ENCODE measurements around the gene STN1.

The STN1 gene

DNA sequence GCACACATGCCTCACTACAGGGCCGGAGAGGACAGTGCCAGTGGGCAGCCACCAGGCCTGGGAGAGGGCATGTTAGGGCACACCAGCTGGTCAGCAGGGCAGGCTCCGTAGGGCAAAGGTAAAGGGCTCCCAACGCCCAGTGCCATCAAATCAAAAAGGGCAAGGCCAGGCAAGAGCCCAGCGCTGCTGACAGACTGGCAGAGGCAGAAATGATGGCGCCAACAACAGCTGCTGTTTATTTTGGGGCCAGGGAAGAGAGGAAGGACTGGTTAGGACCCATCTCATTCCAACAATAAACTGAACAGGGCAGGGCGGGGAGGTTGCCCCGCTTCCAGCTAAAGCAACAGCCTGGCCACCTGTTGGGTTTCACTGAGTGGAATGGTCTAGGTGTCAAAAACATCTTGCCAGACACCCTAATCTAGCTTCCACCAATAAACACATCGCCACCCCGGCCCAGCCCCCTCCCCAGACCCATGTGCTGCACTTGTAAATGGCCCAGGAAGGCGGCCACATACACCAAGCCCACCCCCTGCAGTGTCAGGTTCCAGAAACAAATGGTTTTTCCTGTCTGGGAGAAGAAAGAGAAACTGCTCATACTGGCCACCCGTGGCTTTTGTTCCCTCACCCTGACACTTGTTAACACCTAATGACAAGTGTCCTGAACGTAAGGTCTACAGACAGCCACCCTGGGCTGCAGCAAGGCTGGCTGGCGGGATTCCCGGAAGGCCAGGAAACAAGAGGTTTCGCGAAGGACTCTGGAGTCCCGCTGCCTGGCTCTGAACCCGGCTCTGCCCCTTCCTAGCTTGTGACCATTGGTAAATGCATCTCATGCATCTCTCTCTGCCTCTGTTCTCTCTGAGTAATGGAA, 77.9 kb downstream of the STN1 start:
- DNase-seq = no peak

- no peak for DNase-seq
Measured at GRCh38 chr10:103839519-103839871, 78.5 kb downstream of the STN1 start.

DNA sequence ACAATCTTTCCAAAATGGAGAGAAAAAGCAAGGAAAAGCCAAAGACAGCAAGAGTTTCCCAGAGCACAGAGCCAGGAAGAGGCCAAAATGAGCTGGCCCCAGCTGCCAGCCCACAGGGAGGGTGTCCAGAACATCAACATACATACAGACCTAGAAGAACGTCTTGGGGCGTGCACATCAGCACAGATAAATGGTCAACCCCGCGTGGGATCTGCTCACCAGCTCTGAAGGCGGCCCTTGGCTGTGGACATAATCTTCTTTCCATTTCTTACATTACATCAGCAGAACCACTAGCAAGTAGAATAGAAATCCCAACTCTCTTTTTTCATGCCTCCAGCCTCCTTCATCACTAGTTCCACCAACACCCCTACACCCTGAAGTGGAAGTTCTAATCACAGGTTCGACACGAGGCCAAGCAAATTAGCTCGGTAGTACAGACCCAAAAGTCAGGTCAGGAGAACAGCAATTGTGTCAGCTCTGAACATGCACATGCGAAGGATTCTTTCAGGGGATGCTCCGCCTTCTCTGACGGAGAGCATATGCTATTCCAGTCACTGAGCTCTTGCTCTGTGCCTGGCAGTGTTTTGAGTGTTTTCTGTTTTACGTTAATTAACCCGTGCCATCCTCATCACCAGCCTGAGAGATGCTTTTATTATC, 79.0 kb downstream of the STN1 start:
- no peak for DNase-seq

- no peak for DNase-seq
Measured at GRCh38 chr10:103838070-103838395, 80.0 kb downstream of the STN1 start.

DNA sequence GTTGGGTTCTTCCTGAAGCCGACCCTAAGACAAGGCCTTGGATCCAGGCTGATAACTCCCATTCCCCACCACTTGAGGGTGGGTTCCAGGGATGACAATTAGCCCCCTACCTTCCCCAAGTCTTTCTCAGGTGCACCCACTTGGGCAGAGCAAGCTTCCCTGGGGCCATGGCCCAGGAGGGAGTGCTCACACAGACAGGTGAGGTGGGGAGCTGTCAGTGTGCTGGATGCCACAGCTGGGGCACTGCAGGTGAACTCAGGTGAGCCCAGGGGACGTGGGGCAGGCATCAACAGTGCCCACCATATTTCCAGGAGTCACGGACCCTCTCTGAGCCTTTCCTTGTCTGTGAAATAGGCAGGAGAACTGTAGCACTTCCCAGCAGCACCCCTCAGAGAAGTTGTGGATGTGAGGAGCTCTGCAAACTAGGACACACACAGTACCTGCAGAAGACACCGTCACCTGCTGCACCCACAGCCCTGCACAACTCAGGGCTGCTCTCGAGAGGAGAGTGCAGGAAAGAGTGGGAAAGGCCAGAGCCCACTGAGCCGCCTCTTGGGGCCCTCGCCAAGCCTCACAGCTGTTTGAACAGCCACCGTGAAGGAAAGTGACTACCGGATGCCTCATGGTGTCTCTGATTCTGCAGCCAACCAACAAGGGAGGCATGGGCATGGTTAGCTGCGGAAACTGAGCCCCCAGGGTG, 80.5 kb downstream of the STN1 start:
- no peak for DNase-seq

DNA sequence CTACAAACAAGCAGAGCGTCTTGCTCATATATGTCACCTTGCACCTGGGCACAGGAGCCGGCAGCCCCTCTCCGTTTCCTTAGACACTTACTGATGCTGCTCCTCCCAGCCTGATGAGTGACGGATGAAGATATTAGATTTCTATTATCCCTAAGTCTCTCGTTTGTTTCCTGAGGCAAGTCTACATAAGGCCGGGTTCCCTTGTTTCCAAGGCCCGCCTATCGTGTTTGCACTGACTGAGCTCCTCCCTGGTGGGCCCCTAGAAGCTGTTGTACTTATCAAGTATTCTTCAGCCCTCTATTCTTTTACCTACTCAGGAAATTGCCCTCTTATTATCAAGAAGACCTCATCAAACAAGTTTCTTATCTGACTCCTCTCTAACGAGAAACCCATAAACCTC, 81.1 kb downstream of the STN1 start:
- DNase-seq = no peak

DNA sequence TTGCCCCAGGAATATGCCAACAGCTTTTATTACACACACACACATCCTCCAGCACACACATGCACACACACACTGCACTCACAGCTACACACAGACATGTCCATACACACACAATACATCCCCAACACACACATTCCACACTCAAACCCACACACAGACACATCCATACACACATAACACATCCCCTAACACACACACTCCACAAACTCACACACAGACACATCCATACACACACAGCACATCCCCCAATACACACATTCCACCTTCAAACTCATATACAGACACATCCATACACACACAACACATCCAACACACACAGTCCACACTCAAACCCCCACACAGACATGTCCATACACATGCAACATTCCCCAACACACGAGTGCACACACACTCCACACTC, 81.7 kb downstream of the STN1 start:
- no peak for DNase-seq

- no peak for DNase-seq
Measured at GRCh38 chr10:103835096-103836050, 82.6 kb downstream of the STN1 start.

GRCh38 chr10:103834436-103835095, 83.4 kb downstream of the STN1 start:
- DNase-seq = no peak

DNA sequence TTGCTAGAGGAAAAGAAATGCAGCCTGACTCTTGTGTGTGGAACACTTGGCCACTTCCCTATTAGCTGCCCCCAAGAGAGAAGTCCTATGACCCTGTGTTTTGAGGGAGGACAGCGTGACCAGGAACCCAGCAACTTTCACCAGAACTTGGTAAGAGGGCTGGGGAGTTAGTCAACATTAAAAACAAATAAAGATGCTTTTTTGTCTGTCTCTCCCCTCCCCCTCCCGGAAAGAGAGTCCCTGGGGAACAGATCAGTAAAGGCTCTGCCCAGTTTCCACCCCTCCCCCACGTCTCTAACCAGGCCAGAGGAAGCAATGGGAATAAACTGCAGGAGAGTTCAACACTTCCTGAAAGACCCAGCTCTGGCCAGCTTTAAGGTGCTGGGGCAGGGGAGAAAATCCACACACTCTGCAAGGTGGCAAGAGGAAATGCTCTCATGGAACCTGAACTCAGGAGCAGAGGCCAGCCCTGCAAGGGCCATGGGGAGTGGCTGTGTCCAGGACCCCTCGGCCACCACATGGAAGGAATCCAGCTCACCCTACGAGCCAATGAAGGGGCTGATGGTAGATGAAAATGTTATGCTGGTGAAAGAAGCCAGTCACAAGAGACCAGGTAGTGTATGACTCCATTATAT, 84.1 kb downstream of the STN1 start:
- DNase-seq = no peak

DNA sequence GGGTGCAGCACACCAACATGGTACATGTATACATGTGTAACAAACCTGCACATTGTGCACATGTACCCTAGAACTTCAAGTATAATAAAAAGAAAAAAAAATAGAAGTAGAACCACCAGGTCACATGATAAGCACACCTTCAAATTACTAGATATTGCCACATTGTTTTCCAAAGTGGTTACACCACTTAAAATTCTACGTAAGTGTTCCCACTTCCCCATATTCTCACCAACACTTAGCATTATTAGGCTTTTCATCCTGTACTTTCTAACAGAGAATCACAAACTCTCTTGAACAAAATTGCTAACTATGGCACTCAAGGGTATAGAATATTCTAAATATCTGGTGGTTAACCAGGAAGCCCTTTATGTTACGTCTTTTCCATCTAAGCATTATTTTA, 85.2 kb downstream of the STN1 start:
- DNase-seq = no peak

Data from GF-D8 (cell line).